ENCODE data around the gene MYD88. TPM values are rescaled to one million over a fixed set of nuclear protein-coding genes. Genes with fewer than 3 reads are reported as not detected.

Gene MYD88
- total and polyA plus RNA-seq, 9 of the 15 experiments (the other 6 are each of a cell fraction or from before 2014, with no cell fraction given), result 3.2 to 47.3 (median 27.6) TPM

DNA sequence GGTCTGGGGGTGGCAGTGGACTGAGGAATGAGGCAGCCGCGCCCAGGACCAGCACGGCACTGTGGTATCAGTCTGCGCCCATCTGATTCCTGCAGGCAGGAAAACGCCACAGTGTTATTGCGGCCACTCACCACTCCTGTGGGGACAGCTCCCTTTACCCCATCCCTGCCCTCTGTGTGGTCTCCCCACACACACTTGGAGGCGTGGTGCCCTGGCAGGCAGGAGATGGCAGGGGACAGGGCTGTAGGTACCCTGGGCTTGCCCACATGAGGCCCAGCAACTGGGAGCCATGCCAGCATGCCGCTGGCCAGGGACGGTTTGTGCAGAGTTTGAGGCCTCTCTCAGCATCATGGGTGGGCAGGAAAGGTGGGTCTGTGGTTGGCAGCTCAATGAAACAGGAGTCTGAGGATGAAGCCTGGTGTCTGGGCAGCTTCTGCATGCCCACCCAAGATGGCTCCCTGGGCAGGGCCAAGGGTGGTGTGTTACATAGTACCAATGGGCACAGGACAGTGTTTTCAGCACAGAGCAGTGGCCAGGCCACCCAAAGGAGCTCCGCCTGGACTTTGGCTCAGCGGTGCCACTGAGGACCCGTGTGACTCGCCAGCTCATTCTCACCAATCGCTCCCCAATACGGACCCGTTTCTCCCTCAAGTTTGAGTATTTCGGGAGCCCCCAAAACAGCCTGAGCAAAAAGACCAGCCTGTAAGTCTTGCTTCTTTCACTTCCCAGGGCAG, 28.7 kb upstream of the MYD88 start:
- peak overlapping the region in 1 of 2 experiments; percentile 6; a peak in 1 of 4 replicates for H3K9ac ChIP-seq (ENCODE audit: insufficient read depth in 1 of 2, low read depth in 2 of 2, low read length in 2 of 2)
- FAIRE-seq, result no peak
- ChIA-PET CTCF (ENCODE audit: low intra/inter-chr PET ratio) (no interaction called here), POLR2A (interaction anchor here (1.0 to 2.3 kb wide), 3 partner anchors 11 to 27 kb away, joined by 3 to 8 read pairs (median 3); partner anchors contain the start of gene ACAA1)
- no peak overlapping the region for H3K27ac ChIP-seq (ENCODE audit: extremely low read depth, low read depth, low read length)
- H4K20me1 ChIP-seq (replicated peaks; ENCODE audit: control insufficient read depth, insufficient read depth, low read length), result peaks cover 8% of the 10 kb centered on the region; the same call in 1 of the 2 replicates
- no peak for TF ChIP-seq ZNF444 (CRISPR knock-in tag; IDR thresholded peaks at IDR 0.05)
- no peak for TF ChIP-seq RBM34 (IDR thresholded peaks at IDR 0.05; ENCODE audit: borderline replicate concordance, insufficient read depth, low read length)
- no peak for TF ChIP-seq ZSCAN32 (CRISPR knock-in tag; IDR thresholded peaks at IDR 0.05)
- no peak for TF ChIP-seq GABPB2 (CRISPR knock-in tag; conservative IDR thresholded peaks at IDR 0.05)
- no peak for TF ChIP-seq ZBTB17 (CRISPR knock-in tag; IDR thresholded peaks at IDR 0.05)
- no peak for TF ChIP-seq ELK3 (CRISPR knock-in tag; IDR thresholded peaks at IDR 0.05)
- no peak for TF ChIP-seq NR2C2 (CRISPR knock-in tag; IDR thresholded peaks at IDR 0.05)
- no peak for TF ChIP-seq NR2C2 (tag; IDR thresholded peaks at IDR 0.05)
- no peak for TF ChIP-seq TCFL5 (CRISPR knock-in tag; conservative IDR thresholded peaks at IDR 0.05)
- TF ChIP-seq CBFB (CRISPR knock-in tag; IDR thresholded peaks at IDR 0.05), result no peak
- no peak for TF ChIP-seq ZFP1 (CRISPR knock-in tag; IDR thresholded peaks at IDR 0.05)
- TF ChIP-seq RBM25 (IDR thresholded peaks at IDR 0.05; ENCODE audit: low read depth, low read length, severe bottlenecking), result no peak
- no peak for TF ChIP-seq ZNF764 (CRISPR knock-in tag; IDR thresholded peaks at IDR 0.05; ENCODE audit: low read depth)
- TF ChIP-seq HNRNPUL1 (IDR thresholded peaks at IDR 0.05; ENCODE audit: low read length), result no peak
- TF ChIP-seq MYNN (IDR thresholded peaks at IDR 0.05), result no peak
- no peak for TF ChIP-seq MYNN (CRISPR knock-in tag; IDR thresholded peaks at IDR 0.05)
- TF ChIP-seq ZNF75A (CRISPR knock-in tag; IDR thresholded peaks at IDR 0.05), result no peak
- TF ChIP-seq THAP7 (CRISPR knock-in tag; IDR thresholded peaks at IDR 0.05), result no peak
- TF ChIP-seq HSF4 (CRISPR knock-in tag; IDR thresholded peaks at IDR 0.05; ENCODE audit: borderline replicate concordance), result no peak
- TF ChIP-seq HOXB6 (CRISPR knock-in tag; IDR thresholded peaks at IDR 0.05; ENCODE audit: borderline replicate concordance), result no peak
- 11% methylated on average over 17 of the region's 17 CpGs for WGBS (ENCODE audit: insufficient coverage, low coverage, missing lambda C conversion rate)
- H3K79me2 ChIP-seq (ENCODE audit: control insufficient read depth, insufficient read depth, low read length), result no peaks in the 10 kb centered on the region
- ATAC-seq, result no peak
- peaks cover 11 to 48% of the 10 kb centered on the region in 2 experiments; a peak in 4 of 5 replicates for H3K27me3 ChIP-seq (ENCODE audit: control insufficient read depth in 2 of 2, insufficient read depth in 2 of 2, low read length in 2 of 2)
- H3K4me2 ChIP-seq (ENCODE audit: insufficient read depth, low read length), result no peak overlapping the region
- H3K4me3 ChIP-seq, result no peak overlapping the region
- in situ Hi-C loops (cut with MboI), result no loop called here
- H3K9me3 ChIP-seq (replicated peaks; ENCODE audit: control insufficient read depth, insufficient read depth, low read depth, low read length), result no peaks in the 10 kb centered on the region
- H3K36me3 ChIP-seq (ENCODE audit: control insufficient read depth, insufficient read depth, low read length), result no peaks in the 10 kb centered on the region
- no peak for DNase-seq (ENCODE audit: extremely low read depth in 1 of 4, low spot score in 3 of 4)
- peaks cover 0 to 15% of the 10 kb centered on the region in 2 experiments; a peak in 2 of 5 replicates for H3K4me1 ChIP-seq (replicated peaks in 1 of 2; ENCODE audit: control insufficient read depth in 2 of 2, insufficient read depth in 2 of 2, low read length in 2 of 2)
- H3K9me1 ChIP-seq (ENCODE audit: control insufficient read depth, insufficient read depth, low read length), result no peaks in the 10 kb centered on the region
- BruUV-seq (replicated peaks), result no TSS peak
- intact Hi-C loops (cut with micrococcal nuclease), result no loop called here
- no peak overlapping the region for H2AFZ ChIP-seq (ENCODE audit: low read depth, low read length)
